ENCODE measurements around the gene AGAP1.

- TF ChIP-seq POLR2AphosphoS5 (IDR thresholded peaks at IDR 0.05; ENCODE audit: low read depth, low read length) (no peak), TAF1 (IDR thresholded peaks at IDR 0.05; ENCODE audit: low read depth, low read length) (no peak), POLR2A (IDR thresholded peaks at IDR 0.05; ENCODE audit: low read depth, low read length) (no peak)
These were observed 486.1 kb downstream of the AGAP1 start for GRCh38 chr2:235979753-235980435.
